NT2/D1 (cell line): ENCODE measurements around the gene IGBP1.

ENCODE experiments used
- SUZ12 ChIP-seq: IDR thresholded peaks from 2 replicates; pipeline ENCODE4 v1.6.1; 2011; ENCODE audit not compliant: insufficient read length, insufficient read depth; ENCODE audit errors: extremely low read depth
- YY1 ChIP-seq: IDR thresholded peaks from 2 replicates; pipeline ENCODE4 v1.6.1; 2011; ENCODE audit not compliant: insufficient read length, insufficient read depth
- ZNF274 ChIP-seq: IDR thresholded peaks from 2 replicates; pipeline ENCODE4 v1.6.1; 2011; ENCODE audit warnings: mild to moderate bottlenecking, low read depth, low read length

DNA sequence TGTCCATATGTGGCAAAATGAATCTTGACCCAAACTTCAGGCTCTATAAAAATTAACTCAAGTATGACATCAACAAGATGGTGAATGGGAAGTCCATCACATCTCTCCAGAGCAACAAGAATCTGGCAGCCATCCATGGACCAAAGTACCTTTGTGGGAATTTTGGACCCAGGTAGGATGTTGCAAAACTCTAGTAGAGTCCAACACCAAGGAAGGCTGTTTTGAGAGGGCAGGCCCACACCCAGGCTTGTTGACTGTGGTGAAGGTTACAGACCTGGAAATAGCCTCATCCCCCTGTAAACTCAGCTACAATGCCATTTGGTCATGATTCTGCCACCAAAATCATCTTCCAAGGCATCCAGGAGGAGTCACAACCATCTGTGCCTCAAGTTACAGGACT, 57.0 kb downstream of the IGBP1 start:
- no peak for TF ChIP-seq YY1
- TF ChIP-seq SUZ12 = no peak
- TF ChIP-seq ZNF274 = no peak
